HEK293T (cell line): Measurements from ENCODE around the gene SINHCAF.
"Not testable (repeated sequence)": the region's sequence is repeated elsewhere in the genome, so short reads cannot be mapped to it uniquely, and the experiment has no call there.

Experiments used
- CTCF ChIA-PET: fragments of 350-600 bp; formaldehyde crosslinking; extraction: SDS; loops from one replicate; lab custom pipeline; 2021; ENCODE audit warnings: antibody characterized with exemption, inconsistent platforms; lab: Yijun Ruan, JAX
- POLR2A ChIA-PET: fragments of 350-600 bp; formaldehyde crosslinking; extraction: SDS; loops from one replicate; lab custom pipeline; 2020; ENCODE audit warnings: antibody characterized with exemption, inconsistent platforms; lab: Yijun Ruan, JAX
- DNase-seq: peaks from one replicate; pipeline ENCODE4 v3.0.0; 2012; ENCODE audit warnings: mixed read lengths; ENCODE audit errors: extremely low spot score
- ARNT ChIP-seq: fragments of 450-650 bp; IDR thresholded peaks from 2 replicates; pipeline ENCODE4 v1.6.1; 2017; ENCODE audit warnings: mild to moderate bottlenecking
- BHLHE40 ChIP-seq: fragments of 450-650 bp; IDR thresholded peaks from 2 replicates; pipeline ENCODE4 v1.6.1; 2016; ENCODE audit warnings: mild to moderate bottlenecking, moderate library complexity, borderline replicate concordance
- CTBP1 ChIP-seq: fragments of 450-650 bp; IDR thresholded peaks from 2 replicates; pipeline ENCODE4 v1.6.1; 2016; ENCODE audit warnings: borderline replicate concordance
- ELF4 ChIP-seq: fragments of 450-650 bp; IDR thresholded peaks from 2 replicates; pipeline ENCODE4 v1.6.1; 2017; ENCODE audit warnings: antibody characterized with exemption
- FOXA1 ChIP-seq: fragments of 450-650 bp; IDR thresholded peaks from 2 replicates; pipeline ENCODE4 v1.6.1; 2016; ENCODE audit warnings: mild to moderate bottlenecking
- FOXK2 ChIP-seq: fragments of 450-650 bp; IDR thresholded peaks from 2 replicates; pipeline ENCODE4 v1.6.1; 2016; ENCODE audit warnings: mild to moderate bottlenecking
- FOXM1 ChIP-seq: fragments of 450-650 bp; IDR thresholded peaks from 2 replicates; pipeline ENCODE4 v1.6.1; 2017; ENCODE audit warnings: mild to moderate bottlenecking, borderline replicate concordance
- HDGF ChIP-seq: fragments of 450-650 bp; IDR thresholded peaks from 2 replicates; pipeline ENCODE4 v1.6.1; 2017; ENCODE audit warnings: antibody characterized with exemption, borderline replicate concordance
- L3MBTL2 ChIP-seq: fragments of 450-650 bp; conservative IDR thresholded peaks from 2 replicates; pipeline ENCODE4 v1.6.1; 2016; ENCODE audit warnings: mild to moderate bottlenecking
- LEF1 ChIP-seq: fragments of 450-650 bp; IDR thresholded peaks from 2 replicates; pipeline ENCODE4 v1.6.1; 2017; ENCODE audit warnings: mild to moderate bottlenecking, borderline replicate concordance
- NFRKB ChIP-seq: fragments of 450-650 bp; IDR thresholded peaks from 2 replicates; pipeline ENCODE4 v1.6.1; 2016; ENCODE audit warnings: mild to moderate bottlenecking, moderate library complexity
- SP1 ChIP-seq: fragments of 450-650 bp; IDR thresholded peaks from 2 replicates; pipeline ENCODE4 v1.6.1; 2017
- SUZ12 ChIP-seq: fragments of 450-650 bp; IDR thresholded peaks from 2 replicates; pipeline ENCODE4 v1.6.1; 2016; ENCODE audit warnings: mild to moderate bottlenecking
- TARDBP ChIP-seq: fragments of 450-650 bp; IDR thresholded peaks from 2 replicates; pipeline ENCODE4 v1.6.1; 2016
- ZNF384 ChIP-seq: fragments of 450-650 bp; IDR thresholded peaks from 2 replicates; pipeline ENCODE4 v1.6.1; 2016
- TF ChIP-seq, protein P1 (sequence below): fragments of 450-650 bp; IDR thresholded peaks from 2 replicates; pipeline ENCODE4 v1.6.1; 2016

The SINHCAF gene, protein sequence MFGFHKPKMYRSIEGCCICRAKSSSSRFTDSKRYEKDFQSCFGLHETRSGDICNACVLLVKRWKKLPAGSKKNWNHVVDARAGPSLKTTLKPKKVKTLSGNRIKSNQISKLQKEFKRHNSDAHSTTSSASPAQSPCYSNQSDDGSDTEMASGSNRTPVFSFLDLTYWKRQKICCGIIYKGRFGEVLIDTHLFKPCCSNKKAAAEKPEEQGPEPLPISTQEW

DNA sequence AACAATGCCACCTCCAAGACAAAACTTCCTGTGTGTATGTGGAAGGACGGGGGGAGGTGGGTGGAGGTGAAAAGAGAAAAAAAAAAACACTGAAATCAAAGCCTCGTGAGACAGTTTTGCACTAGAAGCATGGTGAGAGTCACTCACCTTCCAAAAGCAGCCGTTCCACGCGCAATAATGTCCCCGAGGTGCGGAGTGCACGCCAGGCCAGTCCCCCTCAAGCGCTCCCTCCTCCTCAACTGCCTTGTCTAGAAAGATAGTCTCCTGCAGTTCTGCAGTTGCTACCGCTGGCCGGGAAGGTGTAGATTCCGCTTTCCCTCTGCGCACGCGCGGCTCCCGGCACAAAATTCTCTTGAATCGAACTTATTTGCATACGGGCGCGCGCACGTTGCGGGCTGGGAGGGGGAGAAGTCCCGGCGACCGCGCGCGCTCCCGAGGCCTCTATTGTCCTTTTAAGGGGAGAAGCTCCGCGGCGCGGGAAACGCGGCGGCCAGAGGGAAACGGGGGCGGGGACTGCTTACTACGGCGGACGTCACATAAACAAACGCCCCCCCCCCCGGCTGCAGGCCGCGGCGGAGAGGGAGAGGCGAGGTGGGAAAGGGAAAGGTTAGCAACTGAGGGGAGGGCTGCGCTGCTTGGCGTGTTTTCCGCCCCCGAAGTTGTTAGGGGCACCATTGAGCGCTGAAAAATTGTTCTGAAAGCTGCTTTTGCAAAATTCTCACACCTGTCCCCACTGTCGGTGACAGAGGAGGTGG lies at the start of gene SINHCAF:
Gene SINHCAF (minus strand): TSS at position 274 of the 755 bp plus-strand sequence. CDS start 27,946 bp downstream, outside the sequence.
- POLR2A ChIA-PET, result interaction anchor here (0.6 to 2.2 kb wide), 11 partner anchors 12 to 264 kb away, joined by 3 to 11 read pairs (median 3); partner anchors contain the start of gene DENND5B
- peak; percentile 94 for DNase-seq
- TF ChIP-seq ELF4, result peak; percentile 76; the same call in 1 of the 2 replicates
- TF ChIP-seq L3MBTL2, result peak; percentile 56
- TF ChIP-seq TARDBP, result peak; percentile 72; the same call in 1 of the 2 replicates
- TF ChIP-seq FOXA1, result no peak
- no peak for TF ChIP-seq SP1
- no peak for TF ChIP-seq LEF1
- CTCF ChIA-PET, result interaction anchor here (0.7 kb wide), 1 partner anchor 12 kb away, joined by 5 read pairs; no protein-coding TSS in a partner anchor

GRCh38 chr12:31375422-31375821 lies 49.5 kb upstream of the SINHCAF start:
- DNase-seq, result not testable (repeated sequence)
- ChIA-PET CTCF (interaction anchor here (0.6 kb wide), 1 partner anchor 260 kb away, joined by 4 read pairs; no protein-coding TSS in a partner anchor), POLR2A (interaction anchor here (0.7 kb wide), 1 partner anchor 12 kb away, joined by 3 read pairs; no protein-coding TSS in a partner anchor)

GRCh38 chr12:31371256-31371620 lies 45.3 kb upstream of the SINHCAF start:
- ChIA-PET CTCF (interaction anchor here (0.7 kb wide), 1 partner anchor 375 kb away, joined by 3 read pairs; no protein-coding TSS in a partner anchor), POLR2A (interaction anchor here (1.2 to 1.9 kb wide), 6 partner anchors 25 to 81 kb away, joined by 3 to 11 read pairs (median 6); partner anchors contain the start of gene SINHCAF)
- no peak for DNase-seq
- TF ChIP-seq BHLHE40 (no peak), CTBP1 (no peak), NFRKB (no peak), SP1 (no peak), HDGF (no peak), FOXK2 (no peak), ZNF384 (no peak), FOXM1 (no peak), ARNT (no peak), LEF1 (no peak), SUZ12 (no peak), TARDBP (no peak), ELF4 (no peak), L3MBTL2 (no peak), FOXA1 (no peak)
- TF ChIP-seq, protein P1, sequence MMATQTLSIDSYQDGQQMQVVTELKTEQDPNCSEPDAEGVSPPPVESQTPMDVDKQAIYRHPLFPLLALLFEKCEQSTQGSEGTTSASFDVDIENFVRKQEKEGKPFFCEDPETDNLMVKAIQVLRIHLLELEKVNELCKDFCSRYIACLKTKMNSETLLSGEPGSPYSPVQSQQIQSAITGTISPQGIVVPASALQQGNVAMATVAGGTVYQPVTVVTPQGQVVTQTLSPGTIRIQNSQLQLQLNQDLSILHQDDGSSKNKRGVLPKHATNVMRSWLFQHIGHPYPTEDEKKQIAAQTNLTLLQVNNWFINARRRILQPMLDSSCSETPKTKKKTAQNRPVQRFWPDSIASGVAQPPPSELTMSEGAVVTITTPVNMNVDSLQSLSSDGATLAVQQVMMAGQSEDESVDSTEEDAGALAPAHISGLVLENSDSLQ, result no peak

DNA sequence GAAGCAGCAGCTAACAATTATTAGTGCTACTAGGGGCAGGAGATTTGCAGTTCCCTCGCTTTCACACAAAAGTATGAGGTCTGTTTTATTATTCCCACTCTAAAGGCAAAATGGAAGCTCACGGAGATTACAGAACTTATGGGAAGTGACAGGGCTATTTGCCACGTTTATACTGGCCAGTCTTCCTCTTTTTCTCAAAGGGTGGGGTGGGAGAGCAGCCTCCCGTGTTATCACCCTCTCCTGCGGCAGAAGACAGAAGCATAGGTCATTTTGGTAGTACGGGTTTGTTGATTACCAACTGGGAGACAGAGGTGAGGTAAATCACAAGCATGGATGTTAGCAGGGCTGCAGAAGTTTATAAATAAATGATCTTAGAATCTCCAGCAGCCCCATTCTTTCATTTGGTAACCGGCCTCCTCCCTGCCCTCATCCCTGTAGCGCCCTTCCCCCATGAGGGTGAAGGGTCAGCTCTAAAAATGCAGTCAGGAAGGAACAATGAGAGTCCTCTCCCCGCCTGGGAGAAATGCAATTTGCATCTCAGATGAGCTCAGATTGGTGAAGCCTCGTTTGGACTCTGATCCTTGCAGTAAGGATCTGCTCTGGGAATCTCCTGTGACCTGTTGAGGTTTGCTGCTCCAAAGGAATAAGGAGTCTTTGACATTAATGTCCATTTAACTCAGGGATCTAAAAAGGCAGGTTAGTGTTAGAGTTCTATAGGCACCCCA lies 44.7 kb upstream of the SINHCAF start:
- POLR2A ChIA-PET, result interaction anchor here (0.7 to 1.9 kb wide), 7 partner anchors 24 to 288 kb away, joined by 3 to 11 read pairs (median 4); partner anchors contain the start of gene SINHCAF
- no peak for TF ChIP-seq ARNT
- TF ChIP-seq SP1, result no peak
- TF ChIP-seq NFRKB, result no peak
- no peak for TF ChIP-seq BHLHE40
- TF ChIP-seq TARDBP, result no peak
- no peak for TF ChIP-seq HDGF
- TF ChIP-seq LEF1, result no peak
- TF ChIP-seq FOXM1, result no peak
- no peak for TF ChIP-seq ZNF384
- TF ChIP-seq FOXA1, result no peak
- no peak for DNase-seq
- CTCF ChIA-PET, result interaction anchor here (0.6 to 0.7 kb wide), 3 partner anchors 26 to 726 kb away, joined by 3 to 4 read pairs (median 3); no protein-coding TSS in a partner anchor

DNA sequence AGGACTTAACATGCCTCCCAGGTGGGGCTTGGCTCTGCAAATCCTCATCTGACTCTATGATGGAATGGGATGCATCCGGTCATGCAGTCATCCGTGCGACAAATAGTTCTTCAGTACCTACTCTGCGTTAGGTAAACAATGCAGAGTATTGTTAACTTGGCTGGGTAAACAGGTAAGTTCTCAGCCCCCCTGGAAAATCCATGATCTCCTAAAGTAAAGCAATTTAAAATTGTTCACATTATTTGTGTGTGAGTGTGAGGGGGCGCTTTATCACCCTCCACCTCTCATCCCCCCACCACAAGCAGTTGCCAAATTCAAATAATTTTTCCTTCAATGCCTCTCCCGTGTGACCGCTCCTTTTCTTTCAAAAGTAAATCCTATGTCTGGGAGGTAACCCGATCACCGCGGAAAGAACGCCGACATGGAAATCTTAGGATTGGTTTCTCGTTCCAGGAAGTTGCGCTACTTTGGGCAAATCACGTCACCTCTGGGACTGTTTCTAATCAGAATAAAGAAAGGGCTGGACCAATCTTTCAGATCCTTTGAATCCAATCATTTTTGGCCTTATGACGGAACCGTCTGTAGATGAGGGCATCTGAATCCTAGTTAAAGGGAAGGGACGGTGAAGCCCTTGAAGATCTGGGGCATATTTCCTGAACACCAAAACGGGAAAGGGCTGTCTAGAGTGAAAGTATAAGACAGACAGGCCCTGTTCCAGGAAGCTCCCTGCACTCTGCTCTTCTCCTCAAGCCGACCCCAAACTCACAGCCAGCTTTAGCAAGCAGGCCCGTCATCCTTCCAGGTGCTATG lies 44.0 kb upstream of the SINHCAF start:
- CTCF ChIA-PET, result interaction anchor here (0.6 kb wide), 2 partner anchors 25 to 725 kb away, joined by 3 to 4 read pairs; no protein-coding TSS in a partner anchor
- DNase-seq, result peak; percentile 49
- TF ChIP-seq HDGF, result no peak
- POLR2A ChIA-PET, result interaction anchor here (0.7 to 1.9 kb wide), 6 partner anchors 23 to 289 kb away, joined by 3 to 11 read pairs (median 6); partner anchors contain the start of gene SINHCAF

- ChIA-PET CTCF (no interaction called here), POLR2A (interaction anchor here (1.1 to 1.2 kb wide), 3 partner anchors 10 to 43 kb away, joined by 3 read pairs; partner anchors contain the start of gene SINHCAF)
- peak; percentile 23 for DNase-seq
- TF ChIP-seq FOXA1 (no peak), LEF1 (no peak), SP1 (no peak), ZNF384 (no peak), NFRKB (no peak), BHLHE40 (no peak), FOXK2 (no peak), FOXM1 (no peak), TARDBP (no peak), CTBP1 (no peak), ELF4 (no peak), SUZ12 (no peak), HDGF (no peak), ARNT (no peak), L3MBTL2 (no peak)
- TF ChIP-seq, protein P1, result no peak
Observed at GRCh38 chr12:31368666-31369361, 42.9 kb upstream of the SINHCAF start.
